Measurements from ENCODE around the gene AMIGO3. TPM values are rescaled to one million over a fixed set of nuclear protein-coding genes. Genes with fewer than 3 reads are reported as not detected.
"Not testable (repeated sequence)": the region's sequence is repeated elsewhere in the genome, so short reads cannot be mapped to it uniquely, and the experiment has no call there.

Gene AMIGO3
- total RNA-seq, 2 donors from 2014 or later, result 1.4 to 3.0 TPM

- Histone ChIP-seq H3K9me3 (ENCODE audit: control insufficient read depth, low read length) (no peaks in the 10 kb centered on the region), H3K4me3 (ENCODE audit: low read length) (no peak overlapping the region), H3K4me1 (ENCODE audit: control insufficient read depth, insufficient read depth, low read length) (no peaks in the 10 kb centered on the region), H3K27ac (ENCODE audit: low read depth, low read length) (no peak overlapping the region), H3K9ac (ENCODE audit: extremely low read depth, low read length, poor library complexity, severe bottlenecking) (no peak overlapping the region), H3K36me3 (ENCODE audit: control insufficient read depth, insufficient read depth, low read length) (peaks cover 5% of the 10 kb centered on the region), H3K27me3 (ENCODE audit: control insufficient read depth, insufficient read depth, low read length, poor library complexity, severe bottlenecking) (no peaks in the 10 kb centered on the region)
- Mint-ChIP-seq H3K27ac (peak overlapping the region; percentile 48), H3K4me1 (no peaks in the 10 kb centered on the region), H3K27me3 (ENCODE audit: insufficient read depth) (no peaks in the 10 kb centered on the region), H3K4me3 (no peak overlapping the region), H3K36me3 (ENCODE audit: low read depth) (peaks cover 6% of the 10 kb centered on the region), H3K9me3 (no peaks in the 10 kb centered on the region)
- 93 to 95% methylated on average over 8 of the region's 8 CpGs for WGBS, 2 experiments (ENCODE audit: insufficient coverage in 1 of 2, insufficient read length in 1 of 2)
- DNase-seq, result no peak
- TF ChIP-seq, protein P1, sequence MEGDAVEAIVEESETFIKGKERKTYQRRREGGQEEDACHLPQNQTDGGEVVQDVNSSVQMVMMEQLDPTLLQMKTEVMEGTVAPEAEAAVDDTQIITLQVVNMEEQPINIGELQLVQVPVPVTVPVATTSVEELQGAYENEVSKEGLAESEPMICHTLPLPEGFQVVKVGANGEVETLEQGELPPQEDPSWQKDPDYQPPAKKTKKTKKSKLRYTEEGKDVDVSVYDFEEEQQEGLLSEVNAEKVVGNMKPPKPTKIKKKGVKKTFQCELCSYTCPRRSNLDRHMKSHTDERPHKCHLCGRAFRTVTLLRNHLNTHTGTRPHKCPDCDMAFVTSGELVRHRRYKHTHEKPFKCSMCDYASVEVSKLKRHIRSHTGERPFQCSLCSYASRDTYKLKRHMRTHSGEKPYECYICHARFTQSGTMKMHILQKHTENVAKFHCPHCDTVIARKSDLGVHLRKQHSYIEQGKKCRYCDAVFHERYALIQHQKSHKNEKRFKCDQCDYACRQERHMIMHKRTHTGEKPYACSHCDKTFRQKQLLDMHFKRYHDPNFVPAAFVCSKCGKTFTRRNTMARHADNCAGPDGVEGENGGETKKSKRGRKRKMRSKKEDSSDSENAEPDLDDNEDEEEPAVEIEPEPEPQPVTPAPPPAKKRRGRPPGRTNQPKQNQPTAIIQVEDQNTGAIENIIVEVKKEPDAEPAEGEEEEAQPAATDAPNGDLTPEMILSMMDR (conservative IDR thresholded peaks at IDR 0.05), result no peak
Measured at GRCh38 chr3:49700014-49700413, 19.5 kb downstream of the AMIGO3 start.

- TF ChIP-seq, protein P1 (conservative IDR thresholded peaks at IDR 0.05), result no peak
- no peak overlapping the region for H3K27ac Mint-ChIP-seq
- H3K9me3 Mint-ChIP-seq, result no peaks in the 10 kb centered on the region
- H3K27me3 ChIP-seq (ENCODE audit: control insufficient read depth, insufficient read depth, low read length, poor library complexity, severe bottlenecking), result no peaks in the 10 kb centered on the region
- no peaks in the 10 kb centered on the region for H3K4me1 ChIP-seq (ENCODE audit: control insufficient read depth, insufficient read depth, low read length)
- no peaks in the 10 kb centered on the region for H3K4me1 Mint-ChIP-seq
- H3K36me3 Mint-ChIP-seq (ENCODE audit: low read depth), result peaks cover 6% of the 10 kb centered on the region
- H3K4me3 ChIP-seq (ENCODE audit: low read length), result no peak overlapping the region
- H3K36me3 ChIP-seq (ENCODE audit: control insufficient read depth, insufficient read depth, low read length), result peaks cover 3% of the 10 kb centered on the region
- no peak overlapping the region for H3K27ac ChIP-seq (ENCODE audit: low read depth, low read length)
- WGBS, 2 experiments (ENCODE audit: insufficient coverage in 1 of 2, insufficient read length in 1 of 2), result 92 to 100% methylated on average over 3 to 16 of the region's 16 CpGs
- H3K9ac ChIP-seq (ENCODE audit: extremely low read depth, low read length, poor library complexity, severe bottlenecking), result no peak overlapping the region
- no peaks in the 10 kb centered on the region for H3K9me3 ChIP-seq (ENCODE audit: control insufficient read depth, low read length)
- no peaks in the 10 kb centered on the region for H3K27me3 Mint-ChIP-seq (ENCODE audit: insufficient read depth)
- no peak overlapping the region for H3K4me3 Mint-ChIP-seq
- no peak for DNase-seq
Measured at GRCh38 chr3:49699281-49699979, 20.1 kb downstream of the AMIGO3 start.

GRCh38 chr3:49695350-49696015 is 24.0 kb downstream of the AMIGO3 start:
- H3K27ac Mint-ChIP-seq; H3K4me1 Mint-ChIP-seq; H3K9ac ChIP-seq (ENCODE audit: extremely low read depth, low read length, poor library complexity, severe bottlenecking); H3K9me3 ChIP-seq (ENCODE audit: control insufficient read depth, low read length); H3K4me1 ChIP-seq (ENCODE audit: control insufficient read depth, insufficient read depth, low read length); H3K27ac ChIP-seq (ENCODE audit: low read depth, low read length); H3K9me3 Mint-ChIP-seq; H3K27me3 ChIP-seq (ENCODE audit: control insufficient read depth, insufficient read depth, low read length, poor library complexity, severe bottlenecking); H3K4me3 ChIP-seq (ENCODE audit: low read length); H3K36me3 Mint-ChIP-seq (ENCODE audit: low read depth); H3K36me3 ChIP-seq (ENCODE audit: control insufficient read depth, insufficient read depth, low read length); DNase-seq; H3K27me3 Mint-ChIP-seq (ENCODE audit: insufficient read depth); H3K4me3 Mint-ChIP-seq: not testable (repeated sequence)
- 91% methylated on average over 4 of the region's 4 CpGs; no CpG with 5 or more reads in 1 of the 2 experiments for WGBS, 2 experiments (ENCODE audit: insufficient coverage in 1 of 2, insufficient read length in 1 of 2)

DNA sequence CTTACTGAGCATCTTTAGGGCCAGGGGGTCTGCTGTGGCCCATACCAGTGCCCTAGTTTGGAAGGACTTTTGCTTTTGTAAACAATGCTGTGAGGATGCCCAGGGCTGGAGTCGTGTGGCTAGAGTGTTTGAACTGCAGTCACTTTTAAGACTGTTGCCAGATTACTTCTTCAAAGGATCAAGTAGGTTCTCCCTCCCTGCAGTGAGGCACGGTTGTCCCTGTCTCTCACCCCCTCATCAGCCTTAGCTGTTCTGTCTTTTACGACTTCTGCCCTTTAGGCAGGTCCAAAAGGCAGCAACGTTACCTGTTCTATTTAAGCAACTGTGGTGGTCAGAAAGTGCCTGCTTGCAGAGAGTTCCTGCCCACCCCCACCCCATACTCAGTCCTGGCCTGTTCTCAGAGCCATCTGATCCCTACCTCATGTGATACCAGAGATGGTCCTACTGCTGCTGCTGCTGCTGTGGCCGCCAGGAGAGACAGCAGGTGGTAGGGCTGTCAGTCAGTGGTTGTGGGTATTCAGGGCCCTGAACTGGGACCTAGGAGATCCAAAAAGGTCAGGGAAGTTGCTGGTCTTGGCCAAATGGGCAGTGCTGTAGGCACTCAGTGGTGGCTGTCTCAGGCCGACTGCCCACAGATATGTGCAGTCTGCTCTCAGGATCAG is 24.9 kb downstream of the AMIGO3 start:
- H3K9me3 Mint-ChIP-seq; H3K27ac ChIP-seq (ENCODE audit: low read depth, low read length); H3K4me3 ChIP-seq (ENCODE audit: low read length); H3K27ac Mint-ChIP-seq; H3K27me3 ChIP-seq (ENCODE audit: control insufficient read depth, insufficient read depth, low read length, poor library complexity, severe bottlenecking); H3K4me3 Mint-ChIP-seq; DNase-seq; H3K36me3 ChIP-seq (ENCODE audit: control insufficient read depth, insufficient read depth, low read length); H3K4me1 ChIP-seq (ENCODE audit: control insufficient read depth, insufficient read depth, low read length); H3K9ac ChIP-seq (ENCODE audit: extremely low read depth, low read length, poor library complexity, severe bottlenecking); H3K4me1 Mint-ChIP-seq; H3K9me3 ChIP-seq (ENCODE audit: control insufficient read depth, low read length); H3K27me3 Mint-ChIP-seq (ENCODE audit: insufficient read depth); H3K36me3 Mint-ChIP-seq (ENCODE audit: low read depth): not testable (repeated sequence)
- 74% methylated on average over 4 to 6 of the region's 6 CpGs for WGBS, 2 experiments (ENCODE audit: insufficient coverage in 1 of 2, insufficient read length in 1 of 2)

DNA sequence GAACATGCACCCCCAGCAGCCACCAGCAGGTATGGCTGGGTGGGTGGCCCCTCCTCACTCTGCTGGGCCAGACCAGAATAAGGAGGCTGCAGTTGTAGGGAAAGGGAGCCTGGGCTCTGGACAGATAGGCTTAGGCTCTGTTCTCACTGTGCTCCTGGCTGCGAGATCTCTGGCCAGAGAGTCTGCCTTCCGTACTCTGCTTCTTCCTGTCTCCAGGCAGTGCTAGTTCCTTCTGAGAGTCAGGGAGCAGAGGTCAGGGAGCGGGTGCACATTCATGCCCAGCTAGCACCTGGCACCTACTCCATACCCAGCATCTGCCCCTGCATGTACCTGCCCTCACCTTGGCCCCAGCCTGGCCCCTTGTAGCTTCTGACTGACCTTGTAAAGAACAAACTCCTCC is 28.0 kb downstream of the AMIGO3 start:
- H3K36me3 ChIP-seq (ENCODE audit: control insufficient read depth, insufficient read depth, low read length); H3K9ac ChIP-seq (ENCODE audit: extremely low read depth, low read length, poor library complexity, severe bottlenecking); H3K4me3 ChIP-seq (ENCODE audit: low read length); H3K4me1 ChIP-seq (ENCODE audit: control insufficient read depth, insufficient read depth, low read length); H3K36me3 Mint-ChIP-seq (ENCODE audit: low read depth); H3K27me3 Mint-ChIP-seq (ENCODE audit: insufficient read depth); DNase-seq; H3K27me3 ChIP-seq (ENCODE audit: control insufficient read depth, insufficient read depth, low read length, poor library complexity, severe bottlenecking); H3K27ac Mint-ChIP-seq; H3K9me3 Mint-ChIP-seq; H3K4me3 Mint-ChIP-seq; H3K9me3 ChIP-seq (ENCODE audit: control insufficient read depth, low read length); H3K27ac ChIP-seq (ENCODE audit: low read depth, low read length): not testable (repeated sequence)
- 94 to 100% methylated on average over 2 to 3 of the region's 3 CpGs for WGBS, 2 experiments (ENCODE audit: insufficient coverage in 1 of 2, insufficient read length in 1 of 2)
- peaks cover 20% of the 10 kb centered on the region for H3K4me1 Mint-ChIP-seq
